ENCODE results near the gene MYT1. TPM values are rescaled to one million over a fixed set of nuclear protein-coding genes. Genes with fewer than 3 reads are reported as not detected.
"Not testable (repeated sequence)": the region's sequence is repeated elsewhere in the genome, so short reads cannot be mapped to it uniquely, and the experiment has no call there.

Gene MYT1
- total and polyA plus RNA-seq, 2 of the 13 experiments (the other 11 are each of a cell fraction or from before 2014, with no cell fraction given): 0.58 to 2.5 TPM

DNA sequence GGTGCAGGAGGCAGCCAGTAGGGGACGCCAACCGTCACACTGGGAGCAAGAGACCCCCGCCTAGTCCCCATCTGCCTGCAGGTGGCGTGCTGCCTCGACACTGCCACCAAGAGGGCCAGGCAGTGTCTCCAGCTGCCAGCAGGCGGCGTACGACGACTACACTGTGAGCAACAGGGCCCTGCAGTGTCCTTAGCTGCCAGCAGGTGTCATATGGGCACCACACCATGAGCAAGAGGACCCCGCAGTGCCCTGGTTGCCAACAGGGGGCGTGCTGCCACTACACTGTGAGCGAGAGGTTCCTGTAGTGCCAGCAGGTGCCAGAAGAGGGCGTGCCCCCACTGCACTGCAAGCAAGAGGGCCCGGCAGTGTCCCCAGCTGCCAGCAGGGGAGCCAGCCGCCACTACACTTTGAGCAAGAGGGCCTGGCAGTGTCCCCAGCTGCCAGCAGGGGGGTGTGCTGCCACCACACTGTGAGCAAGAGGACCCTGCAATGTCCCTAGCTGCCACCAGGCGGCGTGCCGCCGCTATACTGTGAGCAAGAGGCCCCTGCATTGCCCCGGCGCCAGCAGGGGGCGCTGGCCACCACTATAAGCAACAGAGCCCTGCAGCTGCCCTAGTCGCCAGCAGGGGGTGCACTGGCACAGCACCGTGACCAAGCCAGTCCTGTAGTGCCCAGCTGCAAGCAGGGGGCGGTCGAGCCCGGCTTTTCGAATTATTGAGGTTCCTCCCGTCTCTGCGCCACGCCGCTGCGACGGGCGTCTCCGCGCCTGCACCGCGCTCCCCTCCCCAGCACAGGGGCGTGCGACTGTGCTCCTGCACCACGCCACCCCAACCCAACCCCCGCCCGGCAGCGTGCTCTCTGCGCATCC, 121.6 kb downstream of the MYT1 start (continued):
- TF ChIP-seq, protein P1, sequence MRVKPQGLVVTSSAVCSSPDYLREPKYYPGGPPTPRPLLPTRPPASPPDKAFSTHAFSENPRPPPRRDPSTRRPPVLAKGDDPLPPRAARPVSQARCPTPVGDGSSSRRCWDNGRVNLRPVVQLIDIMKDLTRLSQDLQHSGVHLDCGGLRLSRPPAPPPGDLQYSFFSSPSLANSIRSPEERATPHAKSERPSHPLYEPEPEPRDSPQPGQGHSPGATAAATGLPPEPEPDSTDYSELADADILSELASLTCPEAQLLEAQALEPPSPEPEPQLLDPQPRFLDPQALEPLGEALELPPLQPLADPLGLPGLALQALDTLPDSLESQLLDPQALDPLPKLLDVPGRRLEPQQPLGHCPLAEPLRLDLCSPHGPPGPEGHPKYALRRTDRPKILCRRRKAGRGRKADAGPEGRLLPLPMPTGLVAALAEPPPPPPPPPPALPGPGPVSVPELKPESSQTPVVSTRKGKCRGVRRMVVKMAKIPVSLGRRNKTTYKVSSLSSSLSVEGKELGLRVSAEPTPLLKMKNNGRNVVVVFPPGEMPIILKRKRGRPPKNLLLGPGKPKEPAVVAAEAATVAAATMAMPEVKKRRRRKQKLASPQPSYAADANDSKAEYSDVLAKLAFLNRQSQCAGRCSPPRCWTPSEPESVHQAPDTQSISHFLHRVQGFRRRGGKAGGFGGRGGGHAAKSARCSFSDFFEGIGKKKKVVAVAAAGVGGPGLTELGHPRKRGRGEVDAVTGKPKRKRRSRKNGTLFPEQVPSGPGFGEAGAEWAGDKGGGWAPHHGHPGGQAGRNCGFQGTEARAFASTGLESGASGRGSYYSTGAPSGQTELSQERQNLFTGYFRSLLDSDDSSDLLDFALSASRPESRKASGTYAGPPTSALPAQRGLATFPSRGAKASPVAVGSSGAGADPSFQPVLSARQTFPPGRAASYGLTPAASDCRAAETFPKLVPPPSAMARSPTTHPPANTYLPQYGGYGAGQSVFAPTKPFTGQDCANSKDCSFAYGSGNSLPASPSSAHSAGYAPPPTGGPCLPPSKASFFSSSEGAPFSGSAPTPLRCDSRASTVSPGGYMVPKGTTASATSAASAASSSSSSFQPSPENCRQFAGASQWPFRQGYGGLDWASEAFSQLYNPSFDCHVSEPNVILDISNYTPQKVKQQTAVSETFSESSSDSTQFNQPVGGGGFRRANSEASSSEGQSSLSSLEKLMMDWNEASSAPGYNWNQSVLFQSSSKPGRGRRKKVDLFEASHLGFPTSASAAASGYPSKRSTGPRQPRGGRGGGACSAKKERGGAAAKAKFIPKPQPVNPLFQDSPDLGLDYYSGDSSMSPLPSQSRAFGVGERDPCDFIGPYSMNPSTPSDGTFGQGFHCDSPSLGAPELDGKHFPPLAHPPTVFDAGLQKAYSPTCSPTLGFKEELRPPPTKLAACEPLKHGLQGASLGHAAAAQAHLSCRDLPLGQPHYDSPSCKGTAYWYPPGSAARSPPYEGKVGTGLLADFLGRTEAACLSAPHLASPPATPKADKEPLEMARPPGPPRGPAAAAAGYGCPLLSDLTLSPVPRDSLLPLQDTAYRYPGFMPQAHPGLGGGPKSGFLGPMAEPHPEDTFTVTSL (CRISPR knock-in tag; IDR thresholded peaks at IDR 0.05; ENCODE audit: borderline replicate concordance): 0 out of 2 replicates have a peak, but pooled peaks have one; percentile 19
- TF ChIP-seq MED1 (CRISPR knock-in tag; IDR thresholded peaks at IDR 0.05): peak; percentile 27; the same call in 1 of the 2 replicates
- TF ChIP-seq FOXO1 (CRISPR knock-in tag; IDR thresholded peaks at IDR 0.05): peak; percentile 22; the same call in 1 of the 2 replicates
- not testable (repeated sequence) for TF ChIP-seq NR2F6, LCORL (IDR thresholded peaks at IDR 0.05)
- TF ChIP-seq NR2F6 (CRISPR knock-in tag; IDR thresholded peaks at IDR 0.05): 0 out of 2 replicates have a peak, but pooled peaks have one; percentile 3
- TF ChIP-seq, protein P2, sequence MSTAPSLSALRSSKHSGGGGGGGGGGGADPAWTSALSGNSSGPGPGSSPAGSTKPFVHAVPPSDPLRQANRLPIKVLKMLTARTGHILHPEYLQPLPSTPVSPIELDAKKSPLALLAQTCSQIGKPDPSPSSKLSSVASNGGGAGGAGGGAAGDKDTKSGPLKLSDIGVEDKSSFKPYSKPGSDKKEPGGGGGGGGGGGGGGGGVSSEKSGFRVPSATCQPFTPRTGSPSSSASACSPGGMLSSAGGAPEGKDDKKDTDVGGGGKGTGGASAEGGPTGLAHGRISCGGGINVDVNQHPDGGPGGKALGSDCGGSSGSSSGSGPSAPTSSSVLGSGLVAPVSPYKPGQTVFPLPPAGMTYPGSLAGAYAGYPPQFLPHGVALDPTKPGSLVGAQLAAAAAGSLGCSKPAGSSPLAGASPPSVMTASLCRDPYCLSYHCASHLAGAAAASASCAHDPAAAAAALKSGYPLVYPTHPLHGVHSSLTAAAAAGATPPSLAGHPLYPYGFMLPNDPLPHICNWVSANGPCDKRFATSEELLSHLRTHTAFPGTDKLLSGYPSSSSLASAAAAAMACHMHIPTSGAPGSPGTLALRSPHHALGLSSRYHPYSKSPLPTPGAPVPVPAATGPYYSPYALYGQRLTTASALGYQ (CRISPR knock-in tag; IDR thresholded peaks at IDR 0.05): 0 out of 2 replicates have a peak, but pooled peaks have one; percentile 24
- peak; percentile 52; the same call in 1 of the 2 replicates for TF ChIP-seq HDAC2 (CRISPR knock-in tag; IDR thresholded peaks at IDR 0.05)
- TF ChIP-seq, protein P3, sequence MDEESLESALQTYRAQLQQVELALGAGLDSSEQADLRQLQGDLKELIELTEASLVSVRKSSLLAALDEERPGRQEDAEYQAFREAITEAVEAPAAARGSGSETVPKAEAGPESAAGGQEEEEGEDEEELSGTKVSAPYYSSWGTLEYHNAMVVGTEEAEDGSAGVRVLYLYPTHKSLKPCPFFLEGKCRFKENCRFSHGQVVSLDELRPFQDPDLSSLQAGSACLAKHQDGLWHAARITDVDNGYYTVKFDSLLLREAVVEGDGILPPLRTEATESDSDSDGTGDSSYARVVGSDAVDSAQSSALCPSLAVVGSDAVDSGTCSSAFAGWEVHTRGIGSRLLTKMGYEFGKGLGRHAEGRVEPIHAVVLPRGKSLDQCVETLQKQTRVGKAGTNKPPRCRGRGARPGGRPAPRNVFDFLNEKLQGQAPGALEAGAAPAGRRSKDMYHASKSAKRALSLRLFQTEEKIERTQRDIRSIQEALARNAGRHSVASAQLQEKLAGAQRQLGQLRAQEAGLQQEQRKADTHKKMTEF (CRISPR knock-in tag; IDR thresholded peaks at IDR 0.05): peak; percentile 78; the same call in 1 of the 2 replicates
- TF ChIP-seq LCORL (CRISPR knock-in tag; IDR thresholded peaks at IDR 0.05): 0 out of 2 replicates have a peak, but pooled peaks have one; percentile 26
- 0 out of 2 replicates have a peak, but pooled peaks have one; percentile 26 for TF ChIP-seq FOXA3 (CRISPR knock-in tag; IDR thresholded peaks at IDR 0.05)
- TF ChIP-seq AGO1 (IDR thresholded peaks at IDR 0.05; ENCODE audit: low read depth, low read length, poor library complexity, severe bottlenecking): peak; percentile 53
- peak; percentile 25 for TF ChIP-seq CBX1 (IDR thresholded peaks at IDR 0.05; ENCODE audit: low read depth)
- TF ChIP-seq ZNF747 (CRISPR knock-in tag; IDR thresholded peaks at IDR 0.05; ENCODE audit: borderline replicate concordance): peak; percentile 48; the same call in 1 of the 2 replicates
- TF ChIP-seq, protein P4, sequence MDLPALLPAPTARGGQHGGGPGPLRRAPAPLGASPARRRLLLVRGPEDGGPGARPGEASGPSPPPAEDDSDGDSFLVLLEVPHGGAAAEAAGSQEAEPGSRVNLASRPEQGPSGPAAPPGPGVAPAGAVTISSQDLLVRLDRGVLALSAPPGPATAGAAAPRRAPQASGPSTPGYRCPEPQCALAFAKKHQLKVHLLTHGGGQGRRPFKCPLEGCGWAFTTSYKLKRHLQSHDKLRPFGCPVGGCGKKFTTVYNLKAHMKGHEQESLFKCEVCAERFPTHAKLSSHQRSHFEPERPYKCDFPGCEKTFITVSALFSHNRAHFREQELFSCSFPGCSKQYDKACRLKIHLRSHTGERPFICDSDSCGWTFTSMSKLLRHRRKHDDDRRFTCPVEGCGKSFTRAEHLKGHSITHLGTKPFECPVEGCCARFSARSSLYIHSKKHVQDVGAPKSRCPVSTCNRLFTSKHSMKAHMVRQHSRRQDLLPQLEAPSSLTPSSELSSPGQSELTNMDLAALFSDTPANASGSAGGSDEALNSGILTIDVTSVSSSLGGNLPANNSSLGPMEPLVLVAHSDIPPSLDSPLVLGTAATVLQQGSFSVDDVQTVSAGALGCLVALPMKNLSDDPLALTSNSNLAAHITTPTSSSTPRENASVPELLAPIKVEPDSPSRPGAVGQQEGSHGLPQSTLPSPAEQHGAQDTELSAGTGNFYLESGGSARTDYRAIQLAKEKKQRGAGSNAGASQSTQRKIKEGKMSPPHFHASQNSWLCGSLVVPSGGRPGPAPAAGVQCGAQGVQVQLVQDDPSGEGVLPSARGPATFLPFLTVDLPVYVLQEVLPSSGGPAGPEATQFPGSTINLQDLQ (CRISPR knock-in tag; IDR thresholded peaks at IDR 0.05): 0 out of 2 replicates have a peak, but pooled peaks have one; percentile 41

Measured in HepG2 (cell line).